Body of pancreas (tissue), 4 donors: ENCODE results near the gene HIF1A. TPM values are rescaled to one million over a fixed set of nuclear protein-coding genes. Genes with fewer than 3 reads are reported as not detected.
"Not testable (repeated sequence)": the region's sequence is repeated elsewhere in the genome, so short reads cannot be mapped to it uniquely, and the experiment has no call there.

ENCODE experiments used
- ATAC-seq: fragments of 150-250 bp; one replicate; pipeline ENCODE4 v1.9.1; 2016
- DNase-seq, 4 donors: peaks; one replicate each; pipeline ENCODE4 v3.0.0-alpha.2; 2019
- H3K27ac ChIP-seq, 4 donors: fragments of 200-600 bp; sonication (generic); 1 replicate in 3 of 4; 2 replicates in 1 of 4; pipeline versions ENCODE4 v1.5.1 to v1.6.1; 2016 to 2019; ENCODE audit warnings: mild to moderate bottlenecking in 1 of 4, mixed read lengths in 1 of 4, moderate library complexity in 1 of 4
- H3K27me3 ChIP-seq, 2 donors: fragments of 200-600 bp; sonication (generic); one replicate each; pipeline ENCODE4 v1.6.0; 2016; ENCODE audit warnings: mild to moderate bottlenecking in 1 of 2
- H3K36me3 ChIP-seq, 2 donors: fragments of 200-600 bp; sonication (generic); replicated peaks in 1 of 2; 2 replicates each; pipeline ENCODE4 v1.5.1; 2016; ENCODE audit warnings: low read depth in 2 of 2; ENCODE audit not compliant: insufficient read depth in 1 of 2
- H3K4me1 ChIP-seq: fragments of 200-600 bp; sonication (generic); one replicate; pipeline ENCODE4 v1.6.0; 2016
- H3K4me3 ChIP-seq, 2 donors: fragments of 200-600 bp; sonication (generic); 1 replicate in 1 of 2; 2 replicates in 1 of 2; pipeline ENCODE4 v1.5.1; 2016 to 2019
- H3K9me3 ChIP-seq, 3 donors: fragments of 200-600 bp; sonication (generic); 1 replicate in 2 of 3; 2 replicates in 1 of 3; pipeline ENCODE4 v1.5.1; 2016
- CTCF ChIP-seq, 7 experiments: fragments of 450-650 bp in 4 of 7; fragments of 200-600 bp in 3 of 7; sonication (generic) in 3 of 7; IDR thresholded peaks; one replicate each; pipeline ENCODE4 v1.5.1; 2016 to 2019; ENCODE audit warnings: antibody characterized with exemption in 7 of 7
- POLR2A ChIP-seq, 3 donors: fragments of 450-650 bp; IDR thresholded peaks; one replicate each; pipeline ENCODE4 v1.6.1; 2016; ENCODE audit warnings: antibody characterized with exemption in 3 of 3, mild to moderate bottlenecking in 2 of 3
- WGBS, 2 donors: methylation state at CpG; one replicate each; pipeline ENCODE4 v1.1.5; 2017; 5-methylcytosine and 5-hydroxymethylcytosine counted together
- intact Hi-C: fragments of 100-400 bp; cut with DNase I; formaldehyde crosslinking; loops from one replicate; pipeline ENCODE4 v1.15.1; 2023
- total RNA-seq, 2 donors: library from RNA; depleted of rRNA; stranded (reverse); fragments of >200 nt; gene quantifications; one replicate each; pipeline ENCODE4 v1.1.0, GENCODE V29; 2016

HIF1A gene
- total RNA-seq, 2 donors from 2014 or later = 36.8 to 66.9 TPM

DNA sequence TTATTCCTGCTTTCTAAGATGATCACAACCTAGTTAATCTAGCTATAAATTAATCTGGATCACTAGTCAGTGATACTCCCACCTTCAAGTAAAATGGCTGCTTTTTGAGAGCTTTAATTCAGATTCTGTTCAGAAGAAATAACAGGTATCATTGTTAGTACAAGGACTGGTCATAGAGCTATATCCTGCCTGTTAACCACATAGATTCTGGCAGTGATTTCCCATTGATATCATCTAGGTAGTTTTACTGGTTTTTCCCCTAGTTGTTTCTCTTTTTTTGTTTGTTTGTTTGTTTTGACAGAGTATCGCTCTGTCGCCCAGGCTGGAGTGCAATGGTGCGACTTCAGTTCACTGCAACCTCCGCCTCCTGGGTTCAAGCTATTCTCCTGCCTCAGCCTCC is 39.0 kb upstream of the HIF1A start:
- no peak overlapping the region for H3K27ac ChIP-seq
- WGBS, 2 donors = 94% methylated on average over 4 of the region's 4 CpGs
- no peak for TF ChIP-seq CTCF (IDR thresholded peaks at IDR 0.05)
- TF ChIP-seq POLR2A (IDR thresholded peaks at IDR 0.05) = no peak
- no peaks in the 10 kb centered on the region for H3K9me3 ChIP-seq
- no peaks in the 10 kb centered on the region for H3K36me3 ChIP-seq
- DNase-seq (no peak), ATAC-seq (no peak)
- no peak overlapping the region for H3K4me3 ChIP-seq
- H3K4me1 ChIP-seq = no peaks in the 10 kb centered on the region
- no peaks in the 10 kb centered on the region for H3K27me3 ChIP-seq
- intact Hi-C loops = no loop called here

- H3K27me3 ChIP-seq, DNase-seq, ATAC-seq, H3K4me1 ChIP-seq, H3K36me3 ChIP-seq, intact Hi-C loops, H3K4me3 ChIP-seq, H3K9me3 ChIP-seq, H3K27ac ChIP-seq: not testable (repeated sequence)
- WGBS, 2 donors = 44 to 100% methylated on average over 1 to 2 of the region's 3 CpGs
These were observed 37.2 kb upstream of the HIF1A start for GRCh38 chr14:61658111-61658510.

GRCh38 chr14:61659582-61659981 is 35.7 kb upstream of the HIF1A start:
- no peaks in the 10 kb centered on the region for H3K36me3 ChIP-seq
- no peaks in the 10 kb centered on the region for H3K27me3 ChIP-seq
- H3K4me1 ChIP-seq = no peaks in the 10 kb centered on the region
- no peak for ATAC-seq
- intact Hi-C loops = no loop called here
- no peak for TF ChIP-seq CTCF (IDR thresholded peaks at IDR 0.05)
- DNase-seq = no peak
- no peak overlapping the region for H3K27ac ChIP-seq
- no peak overlapping the region for H3K4me3 ChIP-seq
- no peaks in the 10 kb centered on the region for H3K9me3 ChIP-seq
- WGBS, 2 donors = 69 to 82% methylated on average over 2 of the region's 2 CpGs

- no peaks in the 10 kb centered on the region for H3K27me3 ChIP-seq
- intact Hi-C loops = no loop called here
- H3K9me3 ChIP-seq = no peaks in the 10 kb centered on the region
- no peaks in the 10 kb centered on the region for H3K4me1 ChIP-seq
- H3K4me3 ChIP-seq = no peak overlapping the region
- no peaks in the 10 kb centered on the region for H3K36me3 ChIP-seq
- no peak for TF ChIP-seq CTCF (IDR thresholded peaks at IDR 0.05)
- no peak for TF ChIP-seq POLR2A (IDR thresholded peaks at IDR 0.05)
- DNase-seq (no peak), ATAC-seq (no peak)
- WGBS, 2 donors = 67 to 76% methylated on average over 6 of the region's 6 CpGs
- peak overlapping the region in 1 of 4 donors; percentile 40 for H3K27ac ChIP-seq
These were observed 33.6 kb upstream of the HIF1A start for GRCh38 chr14:61661471-61662400.

GRCh38 chr14:61662437-61663311 is 32.6 kb upstream of the HIF1A start:
- Histone ChIP-seq H3K27ac (peak overlapping the region in 1 of 4 donors; percentile 40), H3K36me3 (no peaks in the 10 kb centered on the region), H3K9me3 (no peaks in the 10 kb centered on the region), H3K4me3 (no peak overlapping the region), H3K27me3 (no peaks in the 10 kb centered on the region), H3K4me1 (no peaks in the 10 kb centered on the region)
- WGBS, 2 donors = 83 to 90% methylated on average over 11 to 13 of the region's 13 CpGs
- DNase-seq (peak in 3 of 4 donors; percentile 24 to 61 (median 27)), ATAC-seq (peak; percentile 50)
- no peak for TF ChIP-seq CTCF (IDR thresholded peaks at IDR 0.05)
- no peak for TF ChIP-seq POLR2A (IDR thresholded peaks at IDR 0.05)
- intact Hi-C loops = no loop called here
